ENCODE results near the gene CFAP161.

CFAP161 gene

GRCh38 chr15:81174125-81174791 is 40.2 kb downstream of the CFAP161 start:
- no peak for DNase-seq
- H3K27me3 ChIP-seq, result no peaks in the 10 kb centered on the region
- H3K4me1 ChIP-seq, result no peaks in the 10 kb centered on the region
- H3K36me3 ChIP-seq, result no peaks in the 10 kb centered on the region; the same call in 1 of the 2 replicates
- H3K4me3 ChIP-seq (ENCODE audit: low read depth, low read length), result no peak overlapping the region
- H3K9me3 ChIP-seq, result no peaks in the 10 kb centered on the region
- no peak for TF ChIP-seq CTCF (IDR thresholded peaks at IDR 0.05; ENCODE audit: low read depth, low read length)

- H3K4me1 ChIP-seq, result no peaks in the 10 kb centered on the region
- no peaks in the 10 kb centered on the region for H3K27me3 ChIP-seq
- H3K9me3 ChIP-seq, result no peaks in the 10 kb centered on the region
- no peaks in the 10 kb centered on the region; the same call in 1 of the 2 replicates for H3K36me3 ChIP-seq
- no peak overlapping the region for H3K4me3 ChIP-seq (ENCODE audit: low read depth, low read length)
- no peak for TF ChIP-seq CTCF (IDR thresholded peaks at IDR 0.05; ENCODE audit: low read depth, low read length)
- no peak for DNase-seq
Observed at GRCh38 chr15:81174792-81175327, 40.8 kb downstream of the CFAP161 start.

- TF ChIP-seq CTCF (IDR thresholded peaks at IDR 0.05; ENCODE audit: low read depth, low read length), result no peak
- DNase-seq, result no peak
- Histone ChIP-seq H3K36me3 (no peaks in the 10 kb centered on the region; the same call in 1 of the 2 replicates), H3K27me3 (no peaks in the 10 kb centered on the region), H3K4me3 (ENCODE audit: low read depth, low read length) (no peak overlapping the region), H3K9me3 (no peaks in the 10 kb centered on the region), H3K4me1 (no peaks in the 10 kb centered on the region)
Observed at GRCh38 chr15:81175496-81175895, 41.4 kb downstream of the CFAP161 start.

- Histone ChIP-seq H3K4me1 (no peaks in the 10 kb centered on the region), H3K4me3 (ENCODE audit: low read depth, low read length) (no peak overlapping the region), H3K36me3 (no peaks in the 10 kb centered on the region; the same call in 1 of the 2 replicates), H3K9me3 (no peaks in the 10 kb centered on the region), H3K27me3 (no peaks in the 10 kb centered on the region)
- DNase-seq, result no peak
- no peak for TF ChIP-seq CTCF (IDR thresholded peaks at IDR 0.05; ENCODE audit: low read depth, low read length)
Observed at GRCh38 chr15:81176291-81176893, 42.3 kb downstream of the CFAP161 start.

- Histone ChIP-seq H3K4me1 (no peaks in the 10 kb centered on the region), H3K27me3 (no peaks in the 10 kb centered on the region; the same call in 1 of the 2 replicates), H3K9me3 (no peaks in the 10 kb centered on the region), H3K4me3 (ENCODE audit: low read depth, low read length) (no peak overlapping the region), H3K36me3 (no peaks in the 10 kb centered on the region; the same call in 1 of the 2 replicates)
- TF ChIP-seq CTCF (IDR thresholded peaks at IDR 0.05; ENCODE audit: low read depth, low read length), result no peak
- DNase-seq, result no peak
Observed at GRCh38 chr15:81178365-81178764, 44.3 kb downstream of the CFAP161 start.

GRCh38 chr15:81181220-81181619 is 47.1 kb downstream of the CFAP161 start:
- H3K9me3 ChIP-seq, result no peaks in the 10 kb centered on the region
- H3K36me3 ChIP-seq, result no peaks in the 10 kb centered on the region
- DNase-seq, result no peak
- no peaks in the 10 kb centered on the region; the same call in 1 of the 2 replicates for H3K27me3 ChIP-seq
- no peak overlapping the region for H3K4me3 ChIP-seq (ENCODE audit: low read depth, low read length)
- TF ChIP-seq CTCF (IDR thresholded peaks at IDR 0.05; ENCODE audit: low read depth, low read length), result no peak
- H3K4me1 ChIP-seq, result no peaks in the 10 kb centered on the region
